CD14-positive monocyte (primary cell): ENCODE measurements around the gene TSSK6. TPM values are rescaled to one million over a fixed set of nuclear protein-coding genes. Genes with fewer than 3 reads are reported as not detected.
A peak's percentile ranks its signal among the peaks of the same experiment; 100 is the strongest.

Experiments
- DNase-seq, 3 donors: peaks; one replicate each; pipeline ENCODE4 v3.0.0-alpha.2; 2011 to 2022
- H2AFZ ChIP-seq: 2 replicates; pipeline ENCODE4 v1.6.0; 2012; ENCODE audit warnings: mild to moderate bottlenecking, low read depth, low read length, inconsistent platforms; ENCODE audit not compliant: insufficient read depth, poor library complexity, severe bottlenecking
- H3K27ac ChIP-seq, 2 donors: 1 replicate in 1 of 2; 2 replicates in 1 of 2; pipeline ENCODE4 v1.5.1; 2012 to 2013; ENCODE audit warnings: low read length in 2 of 2, control low read depth in 1 of 2, inconsistent platforms in 1 of 2, low read depth in 1 of 2, mild to moderate bottlenecking in 1 of 2
- H3K27me3 ChIP-seq, 2 donors: one replicate each; pipeline versions ENCODE4 v1.6.0 to v1.6.1; 2011 to 2013; ENCODE audit warnings: low read length in 2 of 2; ENCODE audit not compliant: control insufficient read depth in 2 of 2, insufficient read depth in 2 of 2
- H3K36me3 ChIP-seq, 2 donors: replicated peaks in 1 of 2; 1 replicate in 1 of 2; 2 replicates in 1 of 2; pipeline versions ENCODE4 v1.5.1 to v1.6.1; 2012 to 2013; ENCODE audit warnings: low read length in 2 of 2, control low read depth in 1 of 2, inconsistent platforms in 1 of 2, mild to moderate bottlenecking in 1 of 2; ENCODE audit not compliant: insufficient read depth in 2 of 2, control insufficient read depth in 1 of 2
- H3K4me1 ChIP-seq, 2 donors: 1 replicate in 1 of 2; 2 replicates in 1 of 2; pipeline versions ENCODE4 v1.5.1 to v1.6.1; 2012 to 2013; ENCODE audit warnings: low read length in 2 of 2, control low read depth in 1 of 2, inconsistent platforms in 1 of 2, mild to moderate bottlenecking in 1 of 2, moderate library complexity in 1 of 2; ENCODE audit not compliant: insufficient read depth in 2 of 2, control insufficient read depth in 1 of 2
- H3K4me2 ChIP-seq: replicated peaks from 2 replicates; pipeline ENCODE3; 2012; ENCODE audit warnings: low read length, moderate library complexity, mild to moderate bottlenecking; ENCODE audit not compliant: poor library complexity, severe bottlenecking; ENCODE audit errors: extremely low read depth
- H3K4me3 ChIP-seq, 3 experiments: fragments of 200-600 bp in 1 of 3; sonication (generic) in 1 of 3; replicated peaks in 1 of 3; 1 replicate in 2 of 3; 2 replicates in 1 of 3; pipeline ENCODE4 v1.5.1; 2011 to 2013; ENCODE audit warnings: low read length in 3 of 3, mild to moderate bottlenecking in 3 of 3, control low read depth in 2 of 3, low read depth in 2 of 3, inconsistent platforms in 1 of 3, moderate library complexity in 1 of 3
- H3K79me2 ChIP-seq: 2 replicates; pipeline ENCODE4 v1.6.0; 2012; ENCODE audit warnings: mild to moderate bottlenecking, control low read depth, inconsistent platforms, low read length, moderate library complexity; ENCODE audit not compliant: insufficient read depth
- H3K9ac ChIP-seq: 2 replicates; pipeline ENCODE4 v1.6.0; 2017; ENCODE audit warnings: low read length, mild to moderate bottlenecking; ENCODE audit not compliant: insufficient read depth, poor library complexity, severe bottlenecking
- H3K9me3 ChIP-seq, 2 donors: replicated peaks in 1 of 2; 1 replicate in 1 of 2; 2 replicates in 1 of 2; pipeline versions ENCODE4 v1.5.1 to v1.6.1; 2012 to 2013; ENCODE audit warnings: low read length in 2 of 2, control low read depth in 1 of 2; ENCODE audit not compliant: control insufficient read depth in 1 of 2, insufficient read depth in 1 of 2
- H4K20me1 ChIP-seq: 2 replicates; pipeline ENCODE4 v1.6.0; 2012; ENCODE audit warnings: mild to moderate bottlenecking, low read length, control low read depth, moderate library complexity; ENCODE audit not compliant: insufficient read depth
- H3K27ac Mint-ChIP-seq, 7 donors: one replicate each; pipeline ENCODE4 v1.8.0; 2020; ENCODE audit warnings: mild to moderate bottlenecking in 7 of 7, mixed read lengths in 7 of 7, moderate library complexity in 6 of 7, inconsistent platforms in 2 of 7
- H3K27me3 Mint-ChIP-seq, 3 donors: one replicate each; pipeline ENCODE4 v1.8.0; 2021 to 2022; ENCODE audit warnings: low read depth in 3 of 3, mild to moderate bottlenecking in 3 of 3, mixed read lengths in 3 of 3, moderate library complexity in 3 of 3, inconsistent platforms in 1 of 3
- H3K36me3 Mint-ChIP-seq, 2 donors: one replicate each; pipeline ENCODE4 v1.8.0; 2020; ENCODE audit warnings: mixed read lengths in 2 of 2, inconsistent platforms in 1 of 2, mild to moderate bottlenecking in 1 of 2
- H3K4me1 Mint-ChIP-seq: one replicate; pipeline ENCODE4 v1.8.0; 2020; ENCODE audit warnings: mild to moderate bottlenecking, mixed read lengths
- H3K4me3 Mint-ChIP-seq, 2 donors: one replicate each; pipeline ENCODE4 v1.8.0; 2020; ENCODE audit warnings: mild to moderate bottlenecking in 2 of 2, mixed read lengths in 2 of 2, moderate library complexity in 1 of 2
- H3K9me3 Mint-ChIP-seq, 7 donors: one replicate each; pipeline ENCODE4 v1.8.0; 2020 to 2022; ENCODE audit warnings: mixed read lengths in 7 of 7, mild to moderate bottlenecking in 6 of 7, moderate library complexity in 6 of 7, inconsistent platforms in 2 of 7
- CTCF ChIP-seq: fragments of 200-600 bp; IDR thresholded peaks from one replicate; pipeline ENCODE4 v1.8.0; 2022; ENCODE audit warnings: antibody characterized with exemption, mild to moderate bottlenecking
- WGBS: methylation state at CpG from one replicate; pipeline ENCODE4 v1.1.5; 2013; ENCODE audit warnings: missing lambda C conversion rate; ENCODE audit not compliant: insufficient coverage; 5-methylcytosine and 5-hydroxymethylcytosine counted together
- intact Hi-C, 2 donors: fragments of 100-400 bp; cut with micrococcal nuclease; formaldehyde crosslinking; loops; one replicate each; pipeline versions ENCODE4 v1.15.0 to v1.15.1; 2023
- polyA plus RNA-seq, 3 donors: library from polyadenylated mRNA; depleted of rRNA in 1 of 3; unstranded in 2 of 3; stranded (reverse) in 1 of 3; fragments of 300-500 nt in 2 of 3; fragments of >200 nt in 1 of 3; fragmentation: Illumina TruSeq in 2 of 3; gene quantifications; 1 replicate in 2 of 3; 2 replicates in 1 of 3; pipeline ENCODE4 v1.2.3, GENCODE V29; 2012 to 2021

The TSSK6 gene
- polyA plus RNA-seq, 3 donors = 0.27 to 0.80 TPM; not detected in 1

GRCh38 chr19:19468424-19469050 lies 46.8 kb downstream of the TSSK6 start:
- peaks cover 59 to 67% of the 10 kb centered on the region in 2 donors for H3K36me3 Mint-ChIP-seq
- Histone ChIP-seq H3K36me3 (peaks cover 22 to 63% of the 10 kb centered on the region in 2 donors), H3K4me2 (no peak overlapping the region), H3K4me1 (peaks cover 22 to 27% of the 10 kb centered on the region in 2 donors), H4K20me1 (peaks cover 14% of the 10 kb centered on the region), H3K27ac (no peak overlapping the region), H3K9me3 (peaks cover 33 to 41% of the 10 kb centered on the region in 2 donors), H3K4me3 (peak overlapping the region in 1 of 3 experiments; percentile 6), H3K27me3 (no peaks in the 10 kb centered on the region), H3K79me2 (peaks cover 77% of the 10 kb centered on the region), H2AFZ (no peak overlapping the region), H3K9ac (no peak overlapping the region)
- H3K27ac Mint-ChIP-seq = peak overlapping the region in 1 of 7 donors; percentile 19
- H3K4me1 Mint-ChIP-seq = peaks cover 32% of the 10 kb centered on the region
- intact Hi-C loops = no loop called here
- no peak for DNase-seq
- H3K4me3 Mint-ChIP-seq = no peak overlapping the region
- 100% methylated on average over 1 of the region's 2 CpGs for WGBS
- no peak for TF ChIP-seq CTCF
- no peaks in the 10 kb centered on the region for H3K27me3 Mint-ChIP-seq
- peaks cover 31 to 44% (median 37%) of the 10 kb centered on the region in 7 donors for H3K9me3 Mint-ChIP-seq

GRCh38 chr19:19466201-19466600 lies 49.1 kb downstream of the TSSK6 start:
- Mint-ChIP-seq H3K27ac (peak overlapping the region in 3 of 7 donors; percentile 46 to 57 (median 48)), H3K9me3 (peaks cover 31 to 44% (median 37%) of the 10 kb centered on the region in 7 donors), H3K27me3 (no peaks in the 10 kb centered on the region), H3K4me1 (peaks cover 46% of the 10 kb centered on the region), H3K36me3 (peaks cover 53 to 56% of the 10 kb centered on the region in 2 donors), H3K4me3 (no peak overlapping the region)
- no peaks in the 10 kb centered on the region for H3K27me3 ChIP-seq
- no peak overlapping the region for H3K4me2 ChIP-seq
- WGBS = 96% methylated on average over 5 of the region's 6 CpGs
- H3K4me1 ChIP-seq = peaks cover 42 to 45% of the 10 kb centered on the region in 2 donors
- peaks cover 77% of the 10 kb centered on the region for H3K79me2 ChIP-seq
- H3K9me3 ChIP-seq = peaks cover 33 to 41% of the 10 kb centered on the region in 2 donors
- intact Hi-C loops = no loop called here
- peak overlapping the region in 1 of 2 donors; percentile 11 for H3K27ac ChIP-seq
- H2AFZ ChIP-seq = no peak overlapping the region
- H3K9ac ChIP-seq = no peak overlapping the region
- H3K36me3 ChIP-seq = peaks cover 18 to 46% of the 10 kb centered on the region in 2 donors
- peaks cover 9% of the 10 kb centered on the region for H4K20me1 ChIP-seq
- no peak for TF ChIP-seq CTCF
- no peak overlapping the region for H3K4me3 ChIP-seq
- DNase-seq = no peak
